GM21390 (cell line): Measurements from ENCODE around the gene STK17B.
A peak's percentile ranks its signal among the peaks of the same experiment; 100 is the strongest.

Experiments
- ATAC-seq: cut with Tn5 transposase; IDR thresholded peaks from one replicate; pipeline ENCODE4 v1.9.1; 2021; ENCODE audit not compliant: unreplicated experiment

The STK17B gene

DNA sequence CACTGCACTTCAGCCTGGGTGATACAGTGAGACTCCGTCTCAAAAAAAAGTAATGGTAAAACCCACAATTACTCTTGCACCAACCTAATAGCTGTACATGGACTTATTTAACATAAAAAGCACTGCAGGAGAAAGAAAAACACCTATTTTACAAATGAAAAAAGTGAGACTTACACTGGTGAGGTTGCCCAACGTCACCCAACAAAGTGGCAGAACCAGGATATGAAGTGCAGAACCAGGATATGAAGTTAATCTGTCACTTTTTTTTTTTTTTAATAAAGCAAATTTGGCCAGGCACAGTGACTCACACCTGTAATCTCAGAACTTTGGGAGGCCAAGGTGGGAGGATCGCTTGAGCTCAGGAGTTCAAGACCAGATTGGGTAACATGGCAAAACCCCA lies 13.5 kb upstream of the STK17B start:
- ATAC-seq, result no peak

DNA sequence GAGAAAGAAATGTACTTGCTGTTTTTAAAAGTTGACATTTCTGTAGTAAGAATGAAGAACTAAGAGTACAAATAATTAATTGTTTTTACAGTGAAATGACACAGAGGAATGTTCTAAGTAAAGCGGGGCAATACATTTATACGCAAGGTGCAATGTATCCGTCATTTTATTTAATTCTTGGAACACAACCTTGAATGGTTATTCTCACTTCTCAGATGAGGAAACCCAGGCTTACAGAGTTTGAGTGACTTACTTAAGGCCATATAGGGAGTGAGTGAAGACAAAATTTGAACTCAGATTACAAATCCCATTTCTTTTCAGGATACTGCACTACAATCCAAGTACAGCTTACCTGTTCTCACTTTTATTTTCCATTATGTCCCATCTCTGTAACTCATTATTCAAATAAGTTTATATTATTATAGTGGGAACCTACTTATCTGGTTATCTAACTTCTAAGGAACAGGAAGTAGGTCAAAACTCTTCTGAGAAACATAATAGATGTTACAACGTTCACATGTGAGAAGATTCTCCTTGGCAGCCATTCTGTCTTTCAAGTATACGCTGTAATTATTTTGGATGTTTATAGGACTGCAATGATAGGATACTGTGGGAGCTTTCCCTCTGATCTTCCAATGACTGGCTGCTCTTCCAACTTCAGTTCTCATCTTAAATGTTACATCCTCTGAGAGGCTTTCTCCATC lies 12.3 kb upstream of the STK17B start:
- ATAC-seq, result no peak

DNA sequence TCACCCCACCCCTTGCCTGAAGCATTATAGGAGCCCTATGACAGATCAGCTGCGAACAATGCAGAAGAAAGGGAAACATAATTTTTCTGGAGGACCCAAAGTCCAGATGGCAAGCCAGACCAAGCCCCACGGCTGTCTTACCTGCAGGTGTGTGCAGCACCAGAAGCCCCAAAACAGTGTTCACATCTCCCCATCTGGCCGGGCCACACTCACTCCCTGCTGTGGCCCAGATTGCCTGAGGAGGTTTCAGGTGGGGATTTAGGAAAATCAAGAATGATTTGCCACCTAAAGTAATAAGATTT lies 11.7 kb upstream of the STK17B start:
- no peak for ATAC-seq

DNA sequence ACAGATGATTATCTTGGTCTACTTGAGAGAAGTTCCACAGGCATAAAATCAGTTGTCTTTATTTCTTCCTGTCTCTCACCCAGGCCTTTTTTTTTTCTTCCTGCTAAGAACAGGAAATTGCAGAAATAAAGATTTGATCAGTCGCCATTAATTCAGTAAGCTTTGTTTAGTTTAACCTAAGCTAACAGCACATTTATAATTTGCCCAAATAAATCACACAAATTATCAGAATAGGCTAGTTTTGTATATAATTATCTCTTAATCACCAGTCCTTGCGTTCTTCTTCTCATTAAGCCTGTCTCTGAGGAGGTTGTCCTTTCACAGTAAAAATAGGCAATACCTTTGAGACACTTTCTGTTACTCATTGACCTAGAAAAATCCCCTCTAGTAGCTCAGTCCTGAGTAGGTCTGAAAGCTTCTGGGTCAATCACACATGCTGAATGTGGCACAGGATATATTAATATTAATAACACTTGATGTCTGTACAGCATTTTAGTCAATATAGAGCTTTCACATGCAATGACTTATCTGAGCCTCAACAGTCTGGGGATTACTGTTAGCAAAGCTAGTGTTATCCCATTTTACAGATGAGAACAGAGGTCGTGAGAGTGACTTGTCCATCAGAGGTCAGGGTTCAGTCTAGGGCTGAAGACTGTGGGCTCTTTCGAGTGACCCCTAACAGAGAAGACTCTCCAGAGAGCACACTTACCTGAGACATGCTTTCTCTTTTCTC lies 11.2 kb upstream of the STK17B start:
- ATAC-seq, result peak; percentile 80

DNA sequence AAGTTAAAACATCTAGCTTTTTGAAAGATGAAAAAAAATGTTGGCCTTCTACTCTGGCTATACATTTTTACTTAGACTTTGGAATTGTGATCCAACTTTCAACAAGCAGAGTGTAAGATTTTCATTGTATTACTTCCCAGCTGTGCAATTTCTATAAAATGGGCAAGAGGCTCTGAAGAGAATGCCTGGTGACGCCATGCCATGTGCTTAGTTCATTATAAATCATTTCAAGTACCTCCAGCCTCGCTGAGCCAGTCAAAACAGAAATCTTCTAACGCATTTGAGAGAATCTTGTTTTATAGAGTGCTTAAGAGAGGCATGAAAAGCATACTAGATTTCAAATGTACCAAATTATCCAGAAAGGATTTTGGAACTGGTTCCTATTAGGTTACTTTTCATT lies 10.1 kb upstream of the STK17B start:
- no peak for ATAC-seq

DNA sequence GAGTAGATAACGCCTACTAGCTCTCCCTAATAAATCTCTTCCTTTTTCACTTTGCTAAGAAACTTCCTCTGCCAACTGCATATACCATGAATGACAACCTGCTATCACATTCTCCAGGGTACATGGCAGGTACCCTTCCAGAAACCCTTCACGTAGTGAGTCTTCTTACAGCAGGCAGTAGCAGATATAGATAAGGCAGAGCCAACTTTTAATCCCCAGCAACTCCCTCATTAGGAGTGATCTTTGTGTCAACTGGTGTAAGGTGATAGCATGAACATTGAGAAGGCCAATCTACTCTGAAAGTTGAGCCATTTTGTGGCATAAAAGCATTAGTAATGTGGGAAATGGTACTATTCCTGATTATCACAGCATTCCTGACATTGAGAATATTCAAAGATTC lies 5.7 kb upstream of the STK17B start:
- no peak for ATAC-seq

DNA sequence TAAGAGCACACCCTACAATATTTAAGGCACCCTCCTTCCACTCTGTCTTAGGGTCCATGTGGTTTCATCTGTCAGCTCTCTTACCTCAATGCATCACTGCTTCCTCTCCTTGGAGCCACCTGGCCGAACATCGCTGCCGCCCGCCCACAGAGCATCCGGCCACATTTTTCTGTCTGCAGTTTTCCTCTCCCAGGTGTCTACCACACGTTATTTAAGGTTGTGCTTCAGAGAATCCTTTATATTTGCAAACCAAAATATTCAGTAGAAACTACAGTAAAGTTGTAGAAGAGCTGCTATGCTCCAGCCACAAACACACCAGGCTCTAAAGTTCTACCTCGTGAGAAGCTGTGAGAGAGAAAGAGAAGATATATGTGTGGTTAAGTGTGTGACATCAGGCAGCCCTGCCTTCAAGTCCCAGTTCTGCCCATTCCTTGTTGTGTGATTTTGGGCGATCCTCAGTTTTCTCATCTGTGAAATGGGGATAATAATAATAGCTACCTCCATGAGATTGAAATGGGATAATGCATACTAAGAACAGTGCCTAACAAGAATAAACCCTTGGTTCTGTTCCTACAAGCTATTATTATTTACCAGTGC lies 4.9 kb upstream of the STK17B start:
- ATAC-seq, result peak; percentile 63

DNA sequence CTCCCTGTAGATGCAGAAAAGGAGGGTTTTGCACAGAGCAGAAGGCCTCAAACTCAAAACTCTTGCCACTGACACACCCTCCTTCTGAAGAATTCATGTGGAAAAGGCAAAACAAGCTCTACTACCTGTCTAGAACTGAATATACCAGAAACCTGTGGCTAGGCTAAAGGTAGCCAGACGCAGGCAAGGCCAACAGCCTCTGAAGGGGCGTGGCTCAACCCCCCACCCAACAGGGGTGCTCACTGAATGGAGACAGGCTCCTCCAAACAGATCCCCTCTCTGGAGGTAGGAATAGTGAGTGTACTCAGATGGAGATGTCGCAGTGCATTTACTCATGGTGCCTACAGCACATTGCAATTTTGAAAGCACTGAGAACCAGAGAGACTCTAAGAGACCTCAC lies 3.0 kb upstream of the STK17B start:
- ATAC-seq, result no peak

DNA sequence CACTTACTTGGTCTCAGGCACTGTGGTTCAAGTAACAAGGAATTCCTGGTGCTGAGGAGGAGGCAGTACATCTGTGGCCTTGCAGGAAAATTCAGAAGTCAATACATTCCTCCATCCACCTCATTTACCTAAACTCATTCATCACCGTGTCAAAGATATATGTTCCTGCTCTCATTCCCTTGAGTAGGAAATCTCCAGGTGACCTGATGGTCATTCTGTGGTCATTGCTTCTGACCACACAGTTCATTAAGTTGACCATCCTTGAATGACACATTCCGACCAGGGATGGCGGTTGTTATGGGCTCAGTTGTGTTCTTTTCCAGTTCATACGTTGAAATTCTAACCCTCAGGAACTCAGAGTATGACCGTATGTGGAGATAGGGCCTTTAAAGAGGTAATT lies 2.1 kb upstream of the STK17B start:
- no peak for ATAC-seq

DNA sequence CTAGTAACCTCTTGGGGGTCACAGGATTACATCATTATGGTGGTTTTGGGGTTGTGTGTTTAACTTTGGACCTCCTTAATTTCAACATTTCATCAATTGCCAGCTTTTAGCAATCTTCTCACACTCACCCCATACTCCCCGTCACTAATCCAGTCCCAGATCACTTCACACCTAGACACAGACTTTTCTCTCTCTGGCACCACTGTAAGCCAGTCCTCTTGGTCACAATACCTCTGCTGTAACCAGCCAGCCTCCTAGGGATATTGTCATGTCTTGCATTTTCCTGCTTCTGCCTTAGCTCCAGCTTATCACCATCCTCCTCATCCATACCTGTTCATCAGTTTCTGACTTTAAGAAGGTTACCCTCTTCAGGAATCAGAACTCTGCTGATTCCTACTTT lies 1.6 kb upstream of the STK17B start:
- ATAC-seq, result no peak

DNA sequence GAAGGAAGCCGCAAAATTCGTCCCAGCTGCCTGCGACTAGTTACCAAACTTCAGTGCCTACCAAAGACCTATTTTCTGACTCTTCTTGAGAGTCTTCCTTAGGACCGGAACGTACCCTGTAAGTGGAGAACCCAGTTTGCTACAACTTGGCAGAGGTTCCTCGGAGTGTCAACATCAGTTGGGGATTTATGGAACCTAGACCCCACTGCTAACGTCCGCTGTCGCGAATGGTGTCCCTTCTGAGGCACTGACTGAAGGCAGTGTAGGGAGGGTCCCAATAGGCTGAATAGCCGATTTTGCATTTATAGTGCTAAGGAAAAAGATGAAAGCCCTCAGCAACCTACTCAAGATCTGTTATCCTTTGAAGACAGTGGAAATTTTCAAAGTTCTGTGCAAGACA lies 568 bp upstream of the STK17B start:
- ATAC-seq, result no peak

DNA sequence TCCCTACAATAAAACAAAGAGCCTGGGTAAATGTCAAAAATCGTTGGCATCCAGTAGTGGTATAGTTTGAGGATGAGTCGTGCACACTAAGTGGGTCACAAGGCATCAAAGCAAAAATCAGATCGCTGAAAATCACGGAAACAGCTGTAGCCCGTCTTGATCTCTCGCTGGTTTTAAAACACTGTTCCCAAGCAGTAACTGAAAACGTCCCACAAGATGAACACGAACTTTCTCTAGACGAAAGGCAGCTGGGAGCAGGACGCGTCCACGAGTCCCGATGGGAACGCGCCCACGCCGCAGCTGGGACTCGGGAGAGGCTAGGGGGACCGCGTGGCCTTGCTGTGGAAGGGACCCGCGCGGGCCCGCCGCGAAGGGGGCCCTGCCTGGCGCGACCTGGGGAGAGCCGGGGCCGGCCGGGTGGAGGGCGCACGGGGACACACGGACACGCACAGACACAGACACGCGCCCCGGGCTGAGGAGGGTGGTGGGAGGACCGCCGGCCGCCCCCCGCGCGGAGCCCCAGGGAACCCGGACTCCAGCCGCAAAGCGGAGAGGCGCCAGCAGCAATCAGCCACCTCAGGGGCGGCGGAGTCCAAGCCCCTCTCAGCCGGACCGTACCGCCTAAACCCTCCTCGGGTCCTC lies 651 bp downstream of the STK17B start:
- ATAC-seq, result peak; percentile 1

DNA sequence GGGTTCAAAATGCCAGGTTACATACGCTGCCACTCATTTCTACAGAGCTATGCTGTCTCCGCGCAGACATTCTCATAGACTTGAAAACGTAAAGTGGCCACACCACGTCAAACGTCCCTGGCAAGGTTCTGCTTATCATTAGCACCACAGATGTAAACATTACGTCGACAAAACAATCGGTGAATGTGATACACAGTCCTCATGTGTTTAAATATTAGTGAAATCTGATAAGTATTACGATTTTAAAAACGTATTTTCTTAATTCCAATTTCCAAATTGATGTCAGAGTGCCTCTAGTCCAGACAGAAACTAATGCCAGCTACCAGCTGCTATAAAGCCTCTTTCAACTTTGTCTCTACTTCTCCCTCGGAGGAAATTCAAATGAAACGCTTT lies 1.2 kb downstream of the STK17B start:
- ATAC-seq, result peak; percentile 11

DNA sequence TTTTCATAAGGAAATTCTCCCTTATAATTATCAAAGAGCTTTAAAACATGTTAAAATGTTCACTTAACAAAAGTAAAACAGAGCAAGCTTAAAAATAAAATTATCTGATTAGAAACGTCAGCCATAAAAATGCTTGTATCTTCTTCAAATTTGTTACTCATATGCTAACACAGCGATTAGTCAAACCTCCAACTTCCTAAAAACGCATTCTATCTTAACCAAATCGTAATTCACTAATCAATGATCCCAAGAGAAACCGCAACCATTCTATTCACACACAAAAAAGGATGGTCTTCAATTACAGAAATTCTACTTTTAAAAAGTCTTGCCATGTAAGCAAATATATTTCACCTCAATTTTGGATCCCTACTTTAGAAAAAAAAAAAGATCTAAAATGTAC lies 1.9 kb downstream of the STK17B start:
- no peak for ATAC-seq

DNA sequence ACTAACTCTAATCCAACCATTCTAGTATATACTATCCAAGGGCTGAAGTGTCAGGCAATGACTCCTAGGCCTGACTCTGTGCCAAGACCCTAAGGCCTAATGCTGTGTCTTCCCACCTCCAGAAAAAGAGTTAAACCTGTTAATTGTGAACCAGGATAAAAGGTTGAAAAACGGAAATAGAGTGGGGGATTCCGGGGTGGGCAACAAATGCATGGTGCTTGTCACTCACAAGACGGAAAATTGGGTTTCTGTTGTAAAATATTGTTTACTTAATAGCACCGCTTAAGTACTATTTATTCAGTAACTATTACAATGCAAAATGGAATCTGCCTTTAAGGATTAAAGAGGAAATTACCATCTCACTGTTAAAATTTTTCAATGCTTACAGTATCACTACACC lies 3.2 kb downstream of the STK17B start:
- ATAC-seq, result no peak

DNA sequence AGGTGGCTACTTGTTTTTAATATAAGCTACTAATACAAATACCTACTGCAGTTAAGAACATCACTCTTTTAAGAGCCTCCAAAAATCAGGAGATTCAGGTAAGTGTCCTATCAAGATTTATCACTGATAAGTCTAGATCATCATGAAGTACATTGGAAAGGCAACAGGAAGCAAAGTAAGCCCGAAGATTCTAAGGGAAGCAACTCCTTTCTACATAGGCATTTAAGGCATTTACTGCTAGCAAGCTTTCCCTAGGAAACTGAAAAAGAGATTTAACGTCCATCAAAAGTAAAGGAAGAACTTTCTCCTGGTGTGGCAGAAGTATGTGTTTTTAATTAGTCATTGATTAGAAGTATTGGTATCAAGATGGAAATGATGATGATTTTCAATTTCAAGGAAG lies 3.7 kb downstream of the STK17B start:
- no peak for ATAC-seq

DNA sequence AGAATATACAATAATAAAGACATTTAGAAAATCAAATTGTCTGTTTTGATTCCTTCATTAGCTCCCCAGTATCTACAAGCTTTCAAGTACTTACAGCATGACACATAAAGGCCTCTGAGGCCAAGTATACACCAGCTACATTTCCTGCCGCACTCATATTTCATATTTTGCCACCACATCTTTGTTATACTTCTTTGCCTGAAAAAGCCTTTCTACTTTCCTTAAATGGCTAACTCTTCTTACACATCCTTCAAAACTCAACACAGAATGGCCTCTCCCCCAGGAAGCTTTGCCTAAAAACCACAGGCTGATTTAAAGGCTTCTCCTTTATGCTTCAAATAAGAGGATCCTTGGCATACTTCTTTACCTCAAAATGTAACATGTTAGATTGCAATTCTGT lies 4.5 kb downstream of the STK17B start:
- ATAC-seq, result peak; percentile 16

DNA sequence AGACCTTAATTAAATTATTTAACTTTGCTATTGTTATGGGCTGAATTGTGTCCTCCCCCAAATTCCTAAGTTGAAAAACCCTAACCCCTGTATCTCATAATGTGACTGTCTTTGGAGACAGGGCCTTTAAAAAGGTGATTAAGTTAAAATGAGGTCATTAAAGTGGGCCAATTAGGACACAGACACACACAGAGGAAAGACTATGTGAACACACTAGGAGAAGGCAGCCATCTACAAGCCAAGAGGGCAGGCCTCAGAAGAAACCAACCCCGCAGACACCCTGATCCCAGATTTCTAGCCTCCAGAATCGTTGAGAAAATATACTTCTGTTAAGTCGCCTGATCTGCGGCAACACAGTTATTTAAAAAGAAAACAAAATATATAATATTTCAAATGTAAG lies 6.4 kb downstream of the STK17B start:
- no peak for ATAC-seq

DNA sequence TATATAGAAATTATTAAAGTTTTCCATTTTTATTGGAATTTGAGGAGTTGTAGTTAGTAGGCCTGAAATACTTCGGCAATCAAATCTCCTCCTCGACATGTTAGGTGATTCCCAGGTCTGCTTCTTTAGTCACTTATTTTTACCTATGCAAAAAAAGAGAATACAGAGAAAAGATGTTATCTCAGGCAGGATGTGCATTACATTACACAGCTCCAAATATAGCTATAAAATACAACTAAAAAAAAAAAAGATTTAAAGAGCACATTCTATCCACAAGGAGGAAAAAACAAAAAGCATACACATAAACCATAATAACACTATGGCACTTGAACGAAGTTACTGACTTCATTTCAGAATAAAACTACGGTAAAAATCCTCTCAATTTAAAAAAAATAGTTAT lies 8.1 kb downstream of the STK17B start:
- no peak for ATAC-seq

DNA sequence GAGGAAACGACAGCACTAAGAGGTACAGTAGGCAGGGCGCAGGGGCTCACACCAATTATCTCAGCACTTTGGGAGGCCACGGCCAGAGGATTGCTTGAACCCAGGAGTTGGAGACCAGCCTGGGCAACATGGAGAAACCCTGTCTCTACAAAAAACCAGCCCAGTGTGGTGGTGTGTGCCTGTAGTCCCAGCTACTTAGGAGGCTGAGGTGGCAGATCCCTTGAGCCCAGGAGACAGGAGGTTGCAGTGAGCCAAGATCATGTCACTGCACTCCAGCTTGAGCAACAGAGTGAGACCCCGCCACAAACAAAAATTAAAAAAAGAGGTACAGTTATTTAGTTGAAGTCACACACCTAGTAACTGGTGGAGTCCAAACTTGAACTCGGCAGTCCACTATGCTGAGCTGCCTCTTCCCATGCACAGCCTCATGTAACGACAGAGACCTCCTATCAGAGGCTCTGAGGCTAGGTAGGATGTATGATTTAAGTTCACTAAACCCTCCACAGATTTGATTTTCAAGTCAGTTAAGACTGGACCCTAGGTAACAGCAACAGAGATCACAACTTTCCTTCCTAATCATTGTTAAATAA lies 8.7 kb downstream of the STK17B start:
- ATAC-seq, result no peak

DNA sequence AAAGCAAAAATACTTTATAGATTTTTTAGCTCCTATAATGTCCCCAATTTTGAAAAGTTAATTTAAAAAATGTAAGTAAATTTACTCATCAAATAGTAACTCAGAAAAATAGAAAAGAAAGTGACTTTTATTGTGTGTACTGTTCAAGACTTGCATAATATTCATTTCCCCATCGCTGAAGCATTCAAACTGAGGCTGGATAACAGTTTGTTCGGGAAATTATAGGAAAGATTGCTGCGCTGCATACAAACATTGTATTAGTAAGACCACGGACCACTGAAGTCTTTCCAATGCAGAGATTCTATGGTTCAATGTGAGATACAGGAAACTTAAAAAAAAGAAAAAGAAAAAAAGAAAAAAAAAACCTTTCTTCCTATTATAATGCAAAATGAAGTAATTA lies 10.4 kb downstream of the STK17B start:
- ATAC-seq, result no peak

DNA sequence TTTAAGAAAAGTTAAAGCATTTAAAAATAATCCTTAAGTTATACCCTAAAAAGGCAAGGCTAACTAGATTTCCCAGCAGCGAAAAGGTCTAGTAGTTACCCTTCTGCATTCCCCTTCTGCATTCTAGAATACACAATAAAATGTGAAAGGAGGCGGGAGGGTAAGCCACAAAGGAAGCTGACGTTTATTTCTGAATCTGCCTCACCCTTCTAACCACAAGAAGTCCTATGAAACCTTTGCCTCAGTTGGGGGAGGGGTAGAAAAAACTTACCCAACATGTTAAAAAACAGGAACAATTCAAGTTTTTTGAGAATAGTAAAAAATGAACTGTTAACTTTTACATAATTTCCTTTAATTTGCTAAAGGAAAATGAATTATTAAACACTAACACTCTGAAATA lies 11.3 kb downstream of the STK17B start:
- ATAC-seq, result peak; percentile 75
